Germinal center (tissue), 1 donor: ENCODE measurements around the gene STX8.
"Not testable (repeated sequence)": the region's sequence is repeated elsewhere in the genome, so short reads cannot be mapped to it uniquely, and the experiment has no call there.

Experiments used
- DNase-seq: peaks from one replicate; pipeline ENCODE4 v3.0.0; 2012; ENCODE audit warnings: mixed read lengths, low spot score

Gene STX8

GRCh38 chr17:9575381-9576101 is at the start of gene STX8:
Gene STX8 (minus strand): TSS chr17:9575820. CDS start chr17:9575808, 12 bp downstream.
- peak; percentile 72 for DNase-seq

GRCh38 chr17:9622961-9623360 is 47.3 kb upstream of the STX8 start:
- no peak for DNase-seq

GRCh38 chr17:9615486-9615885 is 39.9 kb upstream of the STX8 start:
- no peak for DNase-seq

GRCh38 chr17:9612006-9612405 is 36.4 kb upstream of the STX8 start:
- no peak for DNase-seq

- no peak for DNase-seq
Observed at GRCh38 chr17:9611557-9611956, 35.9 kb upstream of the STX8 start.

- not testable (repeated sequence) for DNase-seq
Observed at GRCh38 chr17:9607058-9607457, 31.4 kb upstream of the STX8 start.

GRCh38 chr17:9606453-9606852 is 30.8 kb upstream of the STX8 start:
- DNase-seq: no peak

GRCh38 chr17:9604583-9604982 is 29.0 kb upstream of the STX8 start:
- DNase-seq: not testable (repeated sequence)

GRCh38 chr17:9598661-9599060 is 23.0 kb upstream of the STX8 start:
- DNase-seq: no peak

- not testable (repeated sequence) for DNase-seq
Observed at GRCh38 chr17:9597638-9598037, 22.0 kb upstream of the STX8 start.

GRCh38 chr17:9594065-9594464 is 18.4 kb upstream of the STX8 start:
- no peak for DNase-seq

- DNase-seq: no peak
Observed at GRCh38 chr17:9587969-9588656, 12.5 kb upstream of the STX8 start.

GRCh38 chr17:9577373-9577709 is 1.7 kb upstream of the STX8 start:
- DNase-seq: no peak

GRCh38 chr17:9576521-9577372 is 1.1 kb upstream of the STX8 start, which contains the start of gene CFAP52:
Gene CFAP52 (plus strand): TSS chr17:9576642. CDS start chr17:9576696, 54 bp downstream.
- peak; percentile 74 for DNase-seq

GRCh38 chr17:9571201-9571600 is 4.4 kb downstream of the STX8 start:
- no peak for DNase-seq

- no peak for DNase-seq
Observed at GRCh38 chr17:9568957-9569588, 6.5 kb downstream of the STX8 start.

- no peak for DNase-seq
Observed at GRCh38 chr17:9568004-9568403, 7.6 kb downstream of the STX8 start.

GRCh38 chr17:9566739-9567138 is 8.9 kb downstream of the STX8 start:
- DNase-seq: not testable (repeated sequence)

- DNase-seq: no peak
Observed at GRCh38 chr17:9566067-9566466, 9.6 kb downstream of the STX8 start.

GRCh38 chr17:9564104-9564503 is 11.5 kb downstream of the STX8 start:
- DNase-seq: no peak

- DNase-seq: no peak
Observed at GRCh38 chr17:9557857-9558256, 17.8 kb downstream of the STX8 start.

- no peak for DNase-seq
Observed at GRCh38 chr17:9557161-9557755, 18.4 kb downstream of the STX8 start.
